Esophagus muscularis mucosa (tissue), 3 donors: ENCODE data around the gene ANXA1.

Experiments
- CTCF ChIP-seq, 3 experiments: fragments of 200-600 bp in 2 of 3; fragments of 450-650 bp in 1 of 3; sonication (generic) in 2 of 3; IDR thresholded peaks; one replicate each; pipeline ENCODE4 v1.5.1; 2017 to 2019; ENCODE audit warnings: antibody characterized with exemption in 3 of 3, mild to moderate bottlenecking in 2 of 3, moderate library complexity in 1 of 3
- POLR2A ChIP-seq: fragments of 450-650 bp; IDR thresholded peaks from one replicate; pipeline ENCODE4 v1.6.1; 2017; ENCODE audit warnings: antibody characterized with exemption, moderate library complexity, mild to moderate bottlenecking, low read depth

- TF ChIP-seq CTCF (IDR thresholded peaks at IDR 0.05) (no peak), POLR2A (no peak)
Measured at GRCh38 chr9:73138516-73138915, 13.1 kb upstream of the ANXA1 start.
